IMR-90 (cell line): ENCODE data around the gene SNAPC2. TPM values are rescaled to one million over a fixed set of nuclear protein-coding genes. Genes with fewer than 3 reads are reported as not detected.
A peak's percentile ranks its signal among the peaks of the same experiment; 100 is the strongest.

Source experiments
- ATAC-seq: fragments of 200-7000 bp; cut with Tn5 transposase; 2 replicates; pipeline ENCODE4 v1.9.1; 2020; ENCODE audit warnings: low read depth, mild to moderate bottlenecking, moderate library complexity
- BruUV-seq: library from RNA; stranded (reverse); fragments of 400-500 nt; replicated peaks from 2 replicates; lab custom pipeline; 2021; lab: Mats Ljungman, UMichigan
- CTCF ChIA-PET: fragments of 300-600 bp; formaldehyde crosslinking; extraction: SDS; loops from one replicate; lab custom pipeline; 2021; ENCODE audit warnings: antibody characterized with exemption; lab: Yijun Ruan, JAX
- POLR2A ChIA-PET: fragments of 300-600 bp; sonication (Branson Sonifier 250); formaldehyde crosslinking; loops from one replicate; lab custom pipeline; 2022; ENCODE audit warnings: antibody characterized with exemption; ENCODE audit not compliant: unreplicated experiment; lab: Charles Lee
- DNase-seq: peaks from one replicate; pipeline ENCODE4 v3.0.0; 2013
- H2AFZ ChIP-seq: replicated peaks from 2 replicates; pipeline ENCODE3; 2013; ENCODE audit warnings: low read length, mild to moderate bottlenecking; ENCODE audit not compliant: poor library complexity
- H2AK5ac ChIP-seq: 2 replicates; pipeline ENCODE4 v1.6.1; 2013; ENCODE audit warnings: low read depth, low read length, inconsistent platforms
- H2AK9ac ChIP-seq: replicated peaks from 2 replicates; pipeline ENCODE3; 2013; ENCODE audit warnings: mild to moderate bottlenecking, low read depth, low read length, moderate library complexity; ENCODE audit not compliant: poor library complexity
- H2BK120ac ChIP-seq: 2 replicates; pipeline ENCODE4 v1.6.1; 2013; ENCODE audit warnings: low read depth, low read length, inconsistent platforms
- H2BK15ac ChIP-seq: 3 replicates; pipeline ENCODE4 v1.6.1; 2013; ENCODE audit warnings: low read depth, low read length, inconsistent platforms
- H2BK20ac ChIP-seq: 2 replicates; pipeline ENCODE4 v1.6.1; 2013; ENCODE audit warnings: low read depth, mild to moderate bottlenecking, inconsistent platforms, low read length, moderate library complexity
- H2BK5ac ChIP-seq: 2 replicates; pipeline ENCODE4 v1.6.1; 2013; ENCODE audit warnings: mild to moderate bottlenecking, low read depth, low read length, inconsistent platforms; ENCODE audit not compliant: poor library complexity, severe bottlenecking
- H3K14ac ChIP-seq: replicated peaks from 2 replicates; pipeline ENCODE4 v1.6.1; 2013; ENCODE audit warnings: low read depth, low read length, inconsistent platforms
- H3K18ac ChIP-seq: 2 replicates; pipeline ENCODE4 v1.6.1; 2013; ENCODE audit warnings: low read depth, low read length, control low read depth
- H3K23ac ChIP-seq: 2 replicates; pipeline ENCODE4 v1.6.1; 2013; ENCODE audit warnings: low read depth, low read length, inconsistent platforms
- H3K27ac ChIP-seq: 2 replicates; pipeline ENCODE4 v1.5.1; 2013; ENCODE audit warnings: mild to moderate bottlenecking, control low read depth, low read length; ENCODE audit not compliant: insufficient read depth
- H3K27me3 ChIP-seq: 2 replicates; pipeline ENCODE4 v1.6.1; 2013; ENCODE audit warnings: low read length; ENCODE audit not compliant: control insufficient read depth, insufficient read depth
- H3K36me3 ChIP-seq: 2 replicates; pipeline ENCODE4 v1.6.1; 2013; ENCODE audit warnings: low read length, mixed read lengths; ENCODE audit not compliant: control insufficient read depth, insufficient read depth
- H3K4ac ChIP-seq: 2 replicates; pipeline ENCODE4 v1.6.1; 2013; ENCODE audit warnings: low read depth, low read length, inconsistent platforms
- H3K4me1 ChIP-seq: 2 replicates; pipeline ENCODE4 v1.6.1; 2013; ENCODE audit warnings: low read length, mixed read lengths; ENCODE audit not compliant: control insufficient read depth, insufficient read depth
- H3K4me2 ChIP-seq: 2 replicates; pipeline ENCODE4 v1.6.1; 2013; ENCODE audit warnings: low read depth, mild to moderate bottlenecking, control low read depth, low read length, moderate library complexity
- H3K4me3 ChIP-seq: 2 replicates; pipeline ENCODE4 v1.5.1; 2013; ENCODE audit warnings: low read depth, mild to moderate bottlenecking, control low read depth, low read length, moderate library complexity; ENCODE audit not compliant: insufficient read depth
- H3K56ac ChIP-seq: 2 replicates; pipeline ENCODE4 v1.6.1; 2013; ENCODE audit warnings: low read length, inconsistent platforms; ENCODE audit not compliant: insufficient read depth; ENCODE audit errors: extremely low read depth
- H3K79me1 ChIP-seq, 2 experiments: 2 replicates each; pipeline ENCODE4 v1.6.1; 2013; ENCODE audit warnings: low read length in 2 of 2, inconsistent platforms in 1 of 2, low read depth in 1 of 2
- H3K9ac ChIP-seq: 2 replicates; pipeline ENCODE4 v1.6.1; 2013; ENCODE audit warnings: low read depth, low read length, control low read depth
- H3K9me1 ChIP-seq: 2 replicates; pipeline ENCODE4 v1.6.1; 2013; ENCODE audit warnings: low read length, inconsistent platforms; ENCODE audit not compliant: insufficient read depth
- H3K9me3 ChIP-seq: 2 replicates; pipeline ENCODE4 v1.6.1; 2013; ENCODE audit warnings: low read length; ENCODE audit not compliant: control insufficient read depth, insufficient read depth
- H4K20me1 ChIP-seq: 2 replicates; pipeline ENCODE4 v1.6.1; 2013; ENCODE audit warnings: low read length, inconsistent platforms; ENCODE audit not compliant: insufficient read depth
- H4K5ac ChIP-seq: 2 replicates; pipeline ENCODE4 v1.6.1; 2013; ENCODE audit warnings: mild to moderate bottlenecking, low read depth, low read length, control low read depth
- H4K8ac ChIP-seq, 2 experiments: 2 replicates each; pipeline ENCODE4 v1.6.1; 2013; ENCODE audit warnings: low read depth in 2 of 2, low read length in 2 of 2, control low read depth in 1 of 2, inconsistent platforms in 1 of 2
- H4K91ac ChIP-seq: 2 replicates; pipeline ENCODE4 v1.6.1; 2013; ENCODE audit warnings: low read depth, low read length, inconsistent platforms; ENCODE audit not compliant: insufficient read depth
- BHLHE40 ChIP-seq: fragments of 150-350 bp; IDR thresholded peaks from 2 replicates; pipeline ENCODE4 v1.6.1; 2016; ENCODE audit warnings: mild to moderate bottlenecking, low read depth, low read length
- CEBPB ChIP-seq: IDR thresholded peaks from 2 replicates; pipeline ENCODE4 v1.6.1; 2012; ENCODE audit warnings: low read depth, low read length, improper control_type of control experiment
- CHD1 ChIP-seq: IDR thresholded peaks from 2 replicates; pipeline ENCODE4 v1.6.1; 2012; ENCODE audit warnings: low read depth, low read length, improper control_type of control experiment
- CTCF ChIP-seq: conservative IDR thresholded peaks from 2 replicates; pipeline ENCODE4 v1.5.1; 2012; ENCODE audit warnings: mild to moderate bottlenecking, low read depth, low read length, improper control_type of control experiment
- FOS ChIP-seq: fragments of 150-350 bp; IDR thresholded peaks from 2 replicates; pipeline ENCODE4 v1.6.1; 2016; ENCODE audit warnings: low read depth, low read length
- MAFK ChIP-seq: IDR thresholded peaks from 2 replicates; pipeline ENCODE4 v1.6.1; 2012; ENCODE audit warnings: low read depth, low read length, improper control_type of control experiment
- MXI1 ChIP-seq: IDR thresholded peaks from 2 replicates; pipeline ENCODE4 v1.6.1; 2012; ENCODE audit warnings: low read depth, mild to moderate bottlenecking, low read length, moderate library complexity, borderline replicate concordance
- NFE2L2 ChIP-seq: fragments of 150-350 bp; IDR thresholded peaks from 2 replicates; pipeline ENCODE4 v1.6.1; 2016; ENCODE audit warnings: low read depth, mild to moderate bottlenecking, low read length
- POLR2A ChIP-seq: IDR thresholded peaks from 2 replicates; pipeline ENCODE4 v1.6.1; 2012; ENCODE audit warnings: mild to moderate bottlenecking, low read depth, low read length
- RAD21 ChIP-seq: IDR thresholded peaks from 2 replicates; pipeline ENCODE4 v1.6.1; 2012; ENCODE audit warnings: low read length, improper control_type of control experiment
- RCOR1 ChIP-seq: IDR thresholded peaks from 2 replicates; pipeline ENCODE4 v1.6.1; 2012; ENCODE audit warnings: mild to moderate bottlenecking, low read length, improper control_type of control experiment; ENCODE audit not compliant: insufficient replicate concordance
- SMC3 ChIP-seq: fragments of 150-350 bp; IDR thresholded peaks from 2 replicates; pipeline ENCODE4 v1.6.1; 2016; ENCODE audit warnings: low read depth, mild to moderate bottlenecking, antibody characterized with exemption, low read length, moderate library complexity
- WGBS, 2 experiments: methylation state at CpG; one replicate each; pipeline versions ENCODE4 v1.1.5 to v1.1.7; 2013; ENCODE audit warnings: missing lambda C conversion rate in 2 of 2; ENCODE audit not compliant: insufficient read length in 1 of 2; ENCODE audit errors: extremely low coverage in 2 of 2; 5-methylcytosine and 5-hydroxymethylcytosine counted together
- dilution Hi-C: fragments of 300-500 bp; cut with HindIII; formaldehyde crosslinking; loops from one replicate; pipeline ENCODE4 v1.14.3; 2018; ENCODE audit warnings: low sequenced_read_pairs; ENCODE audit not compliant: unreplicated experiment
- in situ Hi-C: fragments of 300-500 bp; cut with MboI; formaldehyde crosslinking; loops from 3 replicates; pipeline ENCODE4 v1.14.3; 2019; ENCODE audit warnings: low sequenced_read_pairs, inconsistent platforms, mixed read lengths
- intact Hi-C: fragments of 100-400 bp; cut with micrococcal nuclease; formaldehyde crosslinking; loops from 2 replicates; pipeline ENCODE4 v1.10.0; 2022
- polyA plus RNA-seq, 3 experiments: library from polyadenylated mRNA; depleted of rRNA; stranded (reverse); fragments of >200 nt; gene quantifications; 2 replicates each; pipeline ENCODE4 v1.2.3, GENCODE V29; 2012; ENCODE audit warnings: low replicate concordance in 1 of 3
- total RNA-seq: library from RNA; depleted of rRNA; stranded (reverse); fragments of >200 nt; gene quantifications from 2 replicates; pipeline ENCODE4 v1.2.3, GENCODE V29; 2012
- TF ChIP-seq, protein P1 (sequence below): fragments of 150-350 bp; IDR thresholded peaks from 2 replicates; pipeline ENCODE4 v1.6.1; 2016; ENCODE audit warnings: low read depth, mild to moderate bottlenecking, low read length, moderate library complexity, borderline replicate concordance

Gene SNAPC2
- total and polyA plus RNA-seq, 2 of the 4 experiments (the other 2 are of a cell fraction): 12.5 to 29.2 TPM

DNA sequence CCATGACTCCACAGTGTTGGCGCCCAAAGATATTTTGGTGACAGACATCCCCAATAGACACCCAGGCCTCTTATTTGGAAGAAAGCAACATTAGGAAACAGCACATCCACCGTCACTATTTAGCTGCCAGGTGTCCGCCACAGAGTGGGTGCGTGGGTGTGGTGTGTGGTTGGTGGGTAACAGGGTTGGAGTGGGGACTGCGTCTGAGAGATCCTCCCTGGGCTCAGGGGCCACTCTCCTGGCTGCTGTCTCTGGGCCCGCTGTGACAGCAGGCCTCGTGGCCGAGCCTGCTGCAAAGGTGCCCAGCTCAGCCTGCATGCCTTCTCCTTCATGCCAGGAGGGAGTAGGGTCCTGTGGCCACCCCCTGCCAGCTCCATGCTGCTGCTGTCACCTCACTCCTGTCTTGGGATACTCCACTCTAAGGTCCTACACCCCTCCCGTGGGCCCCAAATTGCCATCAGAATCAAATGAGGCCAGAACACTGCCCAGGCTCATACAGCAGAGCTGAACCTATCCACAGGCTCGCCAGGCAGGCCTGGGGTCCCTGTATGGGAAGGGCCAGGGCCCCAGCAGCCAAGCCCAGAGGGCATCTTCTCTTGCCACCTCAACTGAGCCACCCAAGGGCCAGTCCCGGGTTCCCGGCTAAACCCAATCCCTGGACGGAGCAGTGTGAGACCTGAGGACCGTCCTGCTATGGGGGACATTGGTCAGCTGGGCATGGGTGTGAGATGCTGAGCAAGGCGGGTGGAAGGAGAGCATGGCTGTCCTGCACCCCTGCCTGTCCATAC, 48.1 kb downstream of the SNAPC2 start (continued):
- no peak for TF ChIP-seq MAFK

DNA sequence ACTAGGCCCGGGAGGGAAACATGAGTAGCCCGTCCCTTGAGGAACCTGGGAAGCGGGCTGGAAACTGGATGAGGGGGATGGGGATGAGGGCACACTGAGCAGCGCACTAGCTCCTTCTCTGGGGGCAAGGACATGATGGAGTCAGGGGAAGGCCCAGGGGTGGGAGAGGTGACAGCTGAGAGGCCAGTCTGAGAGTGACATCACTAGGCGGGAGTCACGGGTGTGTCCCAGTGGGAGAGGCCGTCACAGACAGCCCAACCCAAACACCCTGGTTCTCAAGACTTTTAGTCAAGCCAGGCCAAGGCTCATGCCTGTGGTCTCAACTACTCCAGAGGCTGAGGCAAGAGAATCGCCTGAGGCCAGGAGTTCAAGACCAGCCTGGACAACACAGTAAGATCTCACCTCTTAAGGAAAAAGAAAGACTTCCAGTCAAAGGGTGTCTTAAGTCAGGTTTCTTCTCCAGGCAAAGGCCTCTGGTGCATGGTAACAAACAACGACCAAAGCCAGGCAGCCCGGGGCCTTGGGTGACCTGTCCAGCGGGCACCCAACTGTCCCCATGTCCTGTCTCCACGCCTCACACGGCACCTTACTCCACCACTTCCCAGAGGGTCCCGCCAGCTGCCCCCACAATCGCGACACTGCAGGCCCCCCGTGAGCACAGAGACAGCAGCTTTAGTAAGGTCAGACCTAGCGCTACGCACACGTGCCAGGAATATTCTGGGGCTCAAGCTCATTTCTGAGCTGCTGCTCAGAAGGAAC, 48.8 kb downstream of the SNAPC2 start:
- CTCF ChIA-PET: no interaction called here
- Histone ChIP-seq H2BK5ac (no peak overlapping the region), H3K9ac (no peak overlapping the region), H2BK120ac (no peak overlapping the region), H3K9me1 (no peaks in the 10 kb centered on the region), H4K91ac (no peak overlapping the region), H3K4me1 (no peaks in the 10 kb centered on the region), H3K79me1 (peaks cover 11 to 26% of the 10 kb centered on the region in 2 experiments; a peak in 3 of 4 replicates), H3K27ac (no peak overlapping the region), H3K14ac (no peak overlapping the region), H4K8ac (no peak overlapping the region), H3K4ac (no peak overlapping the region), H2BK15ac (no peak overlapping the region), H3K18ac (no peak overlapping the region), H2AK9ac (peak overlapping the region; percentile 55), H3K56ac (no peak overlapping the region), H3K36me3 (peaks cover 65% of the 10 kb centered on the region), H3K9me3 (no peaks in the 10 kb centered on the region), H3K4me2 (no peak overlapping the region), H3K4me3 (no peak overlapping the region), H2AFZ (no peak overlapping the region), H2AK5ac (no peak overlapping the region; the same call in 1 of the 2 replicates), H2BK20ac (no peak overlapping the region), H4K5ac (no peak overlapping the region), H3K27me3 (no peaks in the 10 kb centered on the region), H3K23ac (no peak overlapping the region), H4K20me1 (peaks cover 23% of the 10 kb centered on the region)
- DNase-seq: no peak
- 100% methylated on average over 9 of the region's 20 CpGs; no CpG with 5 or more reads in 1 of the 2 experiments for WGBS, 2 experiments
- in situ Hi-C loops (no loop called here), dilution Hi-C loops (no loop called here), intact Hi-C loops (no loop called here)
- ATAC-seq: no peak
- POLR2A ChIA-PET: no interaction called here
- no TSS peak for BruUV-seq
- no peak for TF ChIP-seq FOS
- TF ChIP-seq, protein P1, sequence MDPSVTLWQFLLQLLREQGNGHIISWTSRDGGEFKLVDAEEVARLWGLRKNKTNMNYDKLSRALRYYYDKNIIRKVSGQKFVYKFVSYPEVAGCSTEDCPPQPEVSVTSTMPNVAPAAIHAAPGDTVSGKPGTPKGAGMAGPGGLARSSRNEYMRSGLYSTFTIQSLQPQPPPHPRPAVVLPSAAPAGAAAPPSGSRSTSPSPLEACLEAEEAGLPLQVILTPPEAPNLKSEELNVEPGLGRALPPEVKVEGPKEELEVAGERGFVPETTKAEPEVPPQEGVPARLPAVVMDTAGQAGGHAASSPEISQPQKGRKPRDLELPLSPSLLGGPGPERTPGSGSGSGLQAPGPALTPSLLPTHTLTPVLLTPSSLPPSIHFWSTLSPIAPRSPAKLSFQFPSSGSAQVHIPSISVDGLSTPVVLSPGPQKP: no peak
- no peak for TF ChIP-seq SMC3
- no peak for TF ChIP-seq BHLHE40
- no peak for TF ChIP-seq RCOR1
- no peak for TF ChIP-seq MAFK
- TF ChIP-seq RAD21: no peak
- TF ChIP-seq CTCF: no peak
- no peak for TF ChIP-seq NFE2L2
- no peak for TF ChIP-seq MXI1
- no peak for TF ChIP-seq CHD1
- no peak for TF ChIP-seq CEBPB
- no peak for TF ChIP-seq POLR2A
